Measurements from ENCODE around the gene EIF4G1. TPM values are rescaled to one million over a fixed set of nuclear protein-coding genes. Genes with fewer than 3 reads are reported as not detected.

EIF4G1 gene
- total RNA-seq, 4 donors from 2014 or later, result 133 to 269 (median 170) TPM

DNA sequence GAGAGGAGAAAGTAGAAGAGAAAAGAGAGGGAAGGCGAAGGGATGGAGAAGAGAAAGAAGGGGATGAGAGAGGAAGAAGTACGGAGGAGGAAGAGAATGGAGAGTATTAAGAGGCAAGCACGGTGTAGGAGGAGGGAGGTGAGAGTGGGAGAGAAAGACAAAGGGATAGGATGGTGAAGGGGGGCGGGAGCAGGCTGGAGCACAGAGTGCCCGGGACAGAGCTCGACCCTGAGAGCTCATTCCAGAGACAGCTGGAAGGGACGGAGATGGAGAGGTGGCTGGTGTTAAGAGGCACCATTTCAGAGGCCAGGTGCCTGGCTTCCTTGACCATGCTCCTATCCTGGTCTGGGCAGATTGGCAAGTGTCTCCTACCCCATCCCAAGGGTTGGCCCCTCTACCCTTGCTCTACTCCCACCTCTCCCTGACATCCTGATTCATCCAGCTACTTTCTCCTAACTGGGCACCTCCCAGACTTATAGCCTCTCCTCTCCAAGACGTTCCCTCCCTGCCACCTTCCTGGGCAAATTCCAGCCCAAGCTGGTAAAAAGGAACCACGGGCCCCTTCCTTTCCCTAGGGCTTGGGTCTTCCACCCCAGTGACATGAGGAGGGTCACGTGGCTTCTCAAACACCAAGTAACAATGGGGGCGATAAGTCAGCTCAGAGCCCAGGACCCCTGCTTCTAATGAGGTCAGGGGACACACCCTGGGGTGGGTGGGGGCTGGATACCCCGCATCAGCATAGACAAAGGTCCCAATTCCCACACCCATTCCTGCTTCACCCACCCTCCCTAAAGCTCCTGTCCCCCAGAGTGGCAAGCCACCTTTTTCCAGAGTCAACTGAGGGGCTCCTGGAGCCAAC lies 45.9 kb downstream of the EIF4G1 start:
- Histone ChIP-seq H3K27ac (peak overlapping the region in 1 of 2 donors; percentile 100), H3K36me3 (no peaks in the 10 kb centered on the region), H3K27me3 (no peaks in the 10 kb centered on the region), H3K4me1 (peaks cover 7 to 23% of the 10 kb centered on the region in 2 donors), H3K9me3 (no peaks in the 10 kb centered on the region), H3K4me3 (peak overlapping the region; percentile 76 to 95)
- intact Hi-C loops (cut with DNase I; ENCODE audit: low total_unique reads), result no loop called here
- no peak for DNase-seq
- no peak for TF ChIP-seq POLR2A (IDR thresholded peaks at IDR 0.05)
- TF ChIP-seq, protein P1, sequence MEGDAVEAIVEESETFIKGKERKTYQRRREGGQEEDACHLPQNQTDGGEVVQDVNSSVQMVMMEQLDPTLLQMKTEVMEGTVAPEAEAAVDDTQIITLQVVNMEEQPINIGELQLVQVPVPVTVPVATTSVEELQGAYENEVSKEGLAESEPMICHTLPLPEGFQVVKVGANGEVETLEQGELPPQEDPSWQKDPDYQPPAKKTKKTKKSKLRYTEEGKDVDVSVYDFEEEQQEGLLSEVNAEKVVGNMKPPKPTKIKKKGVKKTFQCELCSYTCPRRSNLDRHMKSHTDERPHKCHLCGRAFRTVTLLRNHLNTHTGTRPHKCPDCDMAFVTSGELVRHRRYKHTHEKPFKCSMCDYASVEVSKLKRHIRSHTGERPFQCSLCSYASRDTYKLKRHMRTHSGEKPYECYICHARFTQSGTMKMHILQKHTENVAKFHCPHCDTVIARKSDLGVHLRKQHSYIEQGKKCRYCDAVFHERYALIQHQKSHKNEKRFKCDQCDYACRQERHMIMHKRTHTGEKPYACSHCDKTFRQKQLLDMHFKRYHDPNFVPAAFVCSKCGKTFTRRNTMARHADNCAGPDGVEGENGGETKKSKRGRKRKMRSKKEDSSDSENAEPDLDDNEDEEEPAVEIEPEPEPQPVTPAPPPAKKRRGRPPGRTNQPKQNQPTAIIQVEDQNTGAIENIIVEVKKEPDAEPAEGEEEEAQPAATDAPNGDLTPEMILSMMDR (IDR thresholded peaks at IDR 0.05), result no peak

DNA sequence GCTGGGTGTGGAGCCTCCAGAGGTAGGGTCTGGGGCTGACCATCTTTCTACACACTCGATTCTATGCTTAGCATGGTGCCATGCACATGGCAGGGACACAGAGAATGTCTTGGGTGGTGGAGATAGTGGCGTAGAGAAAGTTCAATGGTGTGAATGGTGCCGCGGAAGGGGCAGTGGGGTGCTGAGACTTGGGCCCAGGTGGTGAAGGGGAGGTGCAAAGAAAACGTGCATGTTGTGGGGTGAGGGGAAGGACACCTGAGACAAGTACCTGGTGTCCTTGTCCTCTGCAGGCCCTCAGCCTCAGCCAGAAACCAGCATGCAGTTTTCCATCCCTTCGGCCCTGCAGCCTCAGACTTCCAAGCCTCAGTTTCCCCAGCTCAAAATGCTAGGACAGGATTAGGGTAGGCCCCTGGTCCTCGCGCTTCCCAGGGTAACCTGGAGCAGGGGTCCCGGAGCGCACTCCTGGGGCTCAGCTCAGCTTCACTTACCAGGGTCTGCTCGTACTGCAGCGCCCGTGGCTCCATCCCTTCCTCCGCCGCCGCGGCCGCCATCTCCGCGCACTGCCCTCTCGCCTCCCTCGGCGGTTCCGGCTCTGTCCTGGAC lies 46.6 kb downstream of the EIF4G1 start:
- DNase-seq, result no peak
- Histone ChIP-seq H3K9me3 (no peaks in the 10 kb centered on the region), H3K27me3 (no peaks in the 10 kb centered on the region), H3K4me1 (peaks cover 7 to 23% of the 10 kb centered on the region in 2 donors), H3K36me3 (no peaks in the 10 kb centered on the region), H3K4me3 (peak overlapping the region; percentile 76 to 95), H3K27ac (peak overlapping the region; percentile 92 to 100)
- TF ChIP-seq, protein P1 (IDR thresholded peaks at IDR 0.05), result no peak
- TF ChIP-seq POLR2A (IDR thresholded peaks at IDR 0.05), result no peak
- intact Hi-C loops (cut with DNase I; ENCODE audit: low total_unique reads), result no loop called here

DNA sequence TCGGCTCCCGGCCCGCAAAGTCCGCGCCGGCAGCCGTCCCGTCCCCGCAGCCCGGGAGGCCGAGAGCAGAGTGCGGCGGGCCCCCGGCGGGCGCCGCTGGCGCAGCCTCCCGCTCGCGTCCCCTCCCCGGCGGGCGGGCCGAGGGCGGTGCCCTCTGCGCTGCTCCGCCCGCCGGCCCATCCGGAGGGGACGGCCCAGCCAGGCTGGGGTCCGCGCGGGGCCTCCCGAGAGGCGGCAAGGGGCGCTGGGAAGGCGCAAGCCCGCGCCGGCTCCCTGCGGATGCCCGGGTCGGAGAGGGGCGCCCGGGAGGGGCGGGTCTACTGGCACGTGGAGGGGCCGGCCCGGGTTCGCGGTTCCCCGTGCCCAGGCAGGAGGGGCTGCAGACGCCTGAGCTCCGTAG lies 47.1 kb downstream of the EIF4G1 start, which contains the start of the genes CLCN2 and POLR2H:
TSS of gene CLCN2 (minus strand) at position 74 of the 400 bp plus-strand sequence. CDS start 126 bp downstream, outside the sequence.
TSS of gene POLR2H (plus strand) at position 179 of the 400 bp plus-strand sequence. CDS start 1,783 bp downstream, outside the sequence.
- Histone ChIP-seq H3K4me3 (peak within 1 kb of the TSS; percentile 76 to 95), H3K27ac (peak within 1 kb of the TSS; percentile 92 to 100), H3K27me3 (no peaks in the 10 kb centered on the region), H3K36me3 (no peaks in the 10 kb centered on the region), H3K9me3 (no peaks in the 10 kb centered on the region), H3K4me1 (peaks cover 7 to 23% of the 10 kb centered on the region in 2 donors)
- peak; percentile 45 to 71 for DNase-seq
- intact Hi-C loops (cut with DNase I; ENCODE audit: low total_unique reads), result no loop called here
- TF ChIP-seq, protein P1 (IDR thresholded peaks at IDR 0.05), result peak in 1 of 4 experiments; percentile 11
- peak; percentile 65 to 89 for TF ChIP-seq POLR2A (IDR thresholded peaks at IDR 0.05)

DNA sequence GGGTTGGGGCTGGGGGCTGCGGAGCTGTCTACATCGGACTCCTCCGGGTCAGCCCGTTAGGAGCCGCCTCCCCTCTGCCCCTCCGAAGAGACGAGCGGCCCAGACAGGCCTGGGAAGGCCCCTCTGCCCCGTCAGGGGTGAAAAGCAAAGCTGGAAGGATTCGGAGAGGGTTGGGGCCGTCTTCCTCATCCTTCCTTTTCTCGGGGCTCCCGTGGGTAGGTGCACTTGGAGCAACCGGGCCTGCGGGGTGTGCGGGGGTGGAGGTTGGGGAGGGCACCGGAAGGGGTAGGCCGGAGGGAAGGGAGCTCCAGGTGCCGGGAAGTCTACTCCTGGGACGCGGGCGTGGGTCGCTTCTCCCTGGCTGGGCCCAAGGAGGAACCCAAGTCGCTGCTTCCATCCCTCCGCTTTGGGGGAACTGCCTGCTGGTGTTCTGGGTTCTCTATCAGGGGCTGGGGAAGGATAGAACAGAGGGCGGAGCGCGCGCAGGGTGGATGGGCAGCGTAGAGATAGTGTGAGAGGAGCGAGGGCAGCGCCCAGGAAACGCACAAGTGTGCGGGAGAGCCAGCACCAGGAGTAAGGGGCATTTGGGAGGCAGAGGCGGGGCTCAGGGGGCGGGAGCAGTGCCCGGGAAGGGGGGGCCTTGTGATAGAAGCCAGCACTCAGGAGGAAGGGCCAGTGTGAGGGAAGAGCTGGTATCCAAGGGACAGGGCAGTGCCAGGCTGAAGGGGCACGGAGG lies 47.7 kb downstream of the EIF4G1 start:
- no peak for TF ChIP-seq POLR2A (IDR thresholded peaks at IDR 0.05)
- TF ChIP-seq, protein P1 (IDR thresholded peaks at IDR 0.05), result no peak
- no peak for DNase-seq
- H3K4me1 ChIP-seq, result peaks cover 7 to 23% of the 10 kb centered on the region in 2 donors
- H3K27ac ChIP-seq, result peak overlapping the region; percentile 92 to 100
- no peaks in the 10 kb centered on the region for H3K36me3 ChIP-seq
- peak overlapping the region; percentile 76 to 95 for H3K4me3 ChIP-seq
- no peaks in the 10 kb centered on the region for H3K9me3 ChIP-seq
- intact Hi-C loops (cut with DNase I; ENCODE audit: low total_unique reads), result no loop called here
- H3K27me3 ChIP-seq, result no peaks in the 10 kb centered on the region

All from uterus (tissue), 4 donors.